Epithelial cell of umbilical artery (primary cell): ENCODE data around the gene LILRA5. TPM values are rescaled to one million over a fixed set of nuclear protein-coding genes. Genes with fewer than 3 reads are reported as not detected.

Source experiments
- total RNA-seq: library from RNA; depleted of rRNA; stranded (reverse); fragments of >200 nt; gene quantifications from 2 replicates; pipeline ENCODE4 v1.2.3, GENCODE V29; 2014

Gene LILRA5
- not detected in 2 replicates for total RNA-seq

DNA sequence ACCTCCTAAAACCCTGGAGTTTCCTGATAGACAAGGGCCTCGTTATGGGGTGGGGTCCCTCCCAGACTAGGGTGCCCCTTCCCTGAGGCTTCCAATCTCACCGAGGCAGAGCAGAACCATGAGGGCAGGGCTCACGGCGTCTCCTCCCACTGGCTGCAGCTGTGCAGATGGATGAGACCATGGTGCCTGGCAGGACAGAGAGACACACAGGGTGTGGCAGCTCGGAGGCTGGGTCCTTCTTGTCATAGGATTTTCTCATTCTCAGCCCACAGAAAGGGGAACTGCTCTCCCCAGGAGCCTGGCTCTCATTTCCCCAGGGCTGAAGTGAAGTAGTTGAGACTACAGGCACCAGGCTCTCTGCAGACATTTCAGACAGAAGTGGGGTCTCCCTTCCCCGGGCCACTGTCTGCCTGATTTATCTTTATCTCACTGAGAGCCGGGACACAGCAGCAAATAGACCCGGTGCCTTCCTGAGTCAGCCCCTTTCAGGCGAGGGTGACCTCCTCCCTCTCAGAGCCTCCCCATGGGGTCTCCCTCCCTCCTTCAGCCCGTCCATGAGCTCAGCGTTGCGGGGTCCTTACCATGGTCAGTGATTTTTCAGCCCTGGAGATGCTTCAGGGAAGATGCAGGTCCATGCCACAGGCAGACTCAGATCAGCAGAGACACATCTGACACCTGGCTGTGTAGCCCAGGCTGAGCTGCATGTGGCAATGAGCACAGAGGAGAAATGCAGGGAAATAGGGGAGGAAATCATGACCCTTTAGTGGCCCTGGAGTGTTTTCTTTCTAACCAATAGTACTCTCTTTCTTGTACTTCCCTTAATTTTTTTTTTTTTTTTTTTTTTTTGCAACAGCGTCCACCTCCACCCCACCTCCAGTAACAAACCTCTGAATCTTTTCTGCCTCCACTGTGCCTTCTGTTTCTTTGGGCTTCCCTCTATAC is at the start of gene LILRA5:
LILRA5 (minus strand) TSS at position 731 of the 942 bp plus-strand sequence; CDS start at position 584, 147 bp downstream.

DNA sequence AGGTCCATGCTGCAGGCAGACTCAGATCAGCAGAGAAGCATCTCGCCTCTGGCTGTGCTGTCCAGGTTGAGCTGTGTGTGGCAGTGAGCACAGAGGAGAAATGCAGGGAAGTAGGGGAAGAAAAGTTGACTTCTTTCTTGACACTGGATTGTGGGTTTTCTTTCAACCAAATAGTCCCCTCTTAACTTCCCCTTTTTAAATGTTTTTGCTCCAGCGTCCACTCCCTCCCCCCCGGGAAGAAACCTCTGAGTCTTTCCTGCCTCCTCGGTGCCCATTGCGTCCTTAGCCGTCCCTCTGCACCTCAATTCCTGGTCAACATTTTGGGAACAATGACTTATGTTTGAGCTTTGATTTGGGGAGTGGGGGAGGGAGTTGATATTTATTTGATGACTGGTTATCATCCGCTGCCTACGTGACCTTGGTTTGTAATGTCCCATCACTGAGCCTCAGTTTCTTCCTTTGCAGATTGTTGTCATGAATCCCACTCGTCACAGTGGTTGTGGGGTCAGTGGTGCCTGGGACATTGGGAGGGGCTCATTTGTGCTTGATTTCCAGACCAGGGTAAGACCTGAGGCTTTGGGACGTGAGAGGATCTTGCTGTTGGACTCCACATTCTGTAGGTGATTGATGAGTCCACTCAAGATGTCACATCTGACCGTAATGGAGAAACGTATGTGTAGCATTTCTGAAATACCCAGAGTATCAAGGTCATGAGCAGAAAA is 31.8 kb downstream of the LILRA5 start, which contains the start of gene LILRB2:
LILRB2 (minus strand) TSS at position 104 of the 722 bp plus-strand sequence. CDS start 614 bp downstream, outside the sequence.

DNA sequence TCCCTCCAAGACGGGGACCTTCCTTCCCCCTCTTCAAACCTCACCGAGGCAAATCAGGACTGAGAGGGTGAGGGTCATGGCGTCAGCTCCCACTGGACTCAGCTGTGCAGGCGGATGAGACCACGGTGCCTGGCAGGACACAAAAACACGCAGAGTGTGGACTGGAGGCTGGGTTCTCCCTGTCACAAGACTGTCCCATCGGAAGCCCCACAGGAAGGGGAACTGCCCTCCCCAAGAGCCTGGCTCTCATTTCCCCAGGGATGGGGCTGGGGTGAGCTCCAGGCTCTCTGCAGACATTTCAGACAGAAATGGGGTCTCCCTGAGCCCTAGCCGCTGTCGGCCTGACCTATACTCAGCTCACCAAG is 55.9 kb downstream of the LILRA5 start, which contains the start of gene LILRB5:
LILRB5 (minus strand) TSS at position 158 of the 365 bp plus-strand sequence; CDS start at position 78, 80 bp downstream.

Other genes starting within 250 kb of the LILRA5 start
- not detected in 2 replicates for gene VSTM1, start 249.3 kb downstream of the LILRA5 start, total RNA-seq
- gene TARM1, start 231.8 kb downstream of the LILRA5 start, total RNA-seq, result not detected in 2 replicates
- gene OSCAR, start 212.4 kb downstream of the LILRA5 start, total RNA-seq, result not detected in 2 replicates
- 9.4 and 18.2 TPM in 2 replicates for gene NDUFA3, start 210.3 kb downstream of the LILRA5 start, total RNA-seq
- 36.6 and 40.0 TPM in 2 replicates for gene TFPT, start 197.5 kb downstream of the LILRA5 start, total RNA-seq
- gene PRPF31, start 197.4 kb downstream of the LILRA5 start, total RNA-seq, result 75.7 and 92.9 TPM in 2 replicates
- gene CNOT3, start 175.4 kb downstream of the LILRA5 start, total RNA-seq, result 9.1 and 9.3 TPM in 2 replicates
- gene LENG1, start 153.4 kb downstream of the LILRA5 start, total RNA-seq, result 7.8 and 12.2 TPM in 2 replicates
- gene TMC4, start 140.0 kb downstream of the LILRA5 start, total RNA-seq, result 0.32 TPM in 1 of 2 replicates, not detected in the other
- gene MBOAT7, start 123.6 kb downstream of the LILRA5 start, total RNA-seq, result 45.1 and 83.9 TPM in 2 replicates
- gene TSEN34, start 121.9 kb downstream of the LILRA5 start, total RNA-seq, result 60.0 and 74.1 TPM in 2 replicates
- 2,242 and 2,420 TPM in 2 replicates for gene RPS9, start 112.3 kb downstream of the LILRA5 start, total RNA-seq
- not detected in 2 replicates for gene LILRB3, start 90.2 kb downstream of the LILRA5 start, total RNA-seq
- under 0.01 TPM in 1 of 2 replicates, not detected in the other for gene LILRA6, start 70.4 kb downstream of the LILRA5 start, total RNA-seq
- gene LILRB5, start 55.9 kb downstream of the LILRA5 start, total RNA-seq, result not detected in 2 replicates
- gene LILRB2, start 32.1 kb downstream of the LILRA5 start, total RNA-seq, result not detected in 2 replicates
- gene LILRA4, start 26.0 kb upstream of the LILRA5 start, total RNA-seq, result not detected in 2 replicates
- not detected in 2 replicates for gene LAIR1, start 51.8 kb upstream of the LILRA5 start, total RNA-seq
- gene TTYH1, start 102.3 kb upstream of the LILRA5 start, total RNA-seq, result not detected in 2 replicates
- 14.3 and 34.3 TPM in 2 replicates for gene LENG8, start 136.0 kb upstream of the LILRA5 start, total RNA-seq
- gene LENG9, start 150.6 kb upstream of the LILRA5 start, total RNA-seq, result 5.6 and 7.5 TPM in 2 replicates
- 29.6 and 40.3 TPM in 2 replicates for gene CDC42EP5, start 160.1 kb upstream of the LILRA5 start, total RNA-seq
- gene LAIR2, start 189.7 kb upstream of the LILRA5 start, total RNA-seq, result not detected in 2 replicates